MM.1S (cell line): ENCODE data around the gene SYT3.

Experiments used
- CTCF ChIP-seq: fragments of 300-600 bp; sonication (generic); IDR thresholded peaks from 2 replicates; pipeline ENCODE4 v1.5.1; 2016; ENCODE audit warnings: antibody characterized with exemption, low read length, mixed read lengths
- EZH2 ChIP-seq: fragments of 300-600 bp; sonication (generic); optimal IDR thresholded peaks from 2 replicates; pipeline ENCODE3; 2017; ENCODE audit warnings: low read depth, mild to moderate bottlenecking, antibody characterized with exemption, low read length, mixed read lengths

GRCh38 chr19:50657222-50657669, 17.6 kb upstream of the SYT3 start:
- TF ChIP-seq CTCF (no peak), EZH2 (no peak)
